Left ventricle myocardium inferior (tissue), 1 donor: ENCODE measurements around the gene THSD4. TPM values are rescaled to one million over a fixed set of nuclear protein-coding genes. Genes with fewer than 3 reads are reported as not detected.

Source experiments
- DNase-seq: peaks from one replicate; pipeline ENCODE4 v3.0.0-alpha.2; 2020
- H3K27ac ChIP-seq: fragments of 200-600 bp; replicated peaks from 2 replicates; pipeline ENCODE4 v1.8.0; 2021
- H3K27me3 ChIP-seq: fragments of 200-600 bp; 2 replicates; pipeline ENCODE4 v1.8.0; 2021; ENCODE audit warnings: low read depth
- H3K36me3 ChIP-seq: fragments of 200-600 bp; 2 replicates; pipeline ENCODE4 v1.8.0; 2021
- H3K4me1 ChIP-seq: fragments of 200-600 bp; 2 replicates; pipeline ENCODE4 v1.8.0; 2021
- H3K4me3 ChIP-seq: fragments of 200-600 bp; 2 replicates; pipeline ENCODE4 v1.8.0; 2021; ENCODE audit warnings: mild to moderate bottlenecking, moderate library complexity
- H3K9me3 ChIP-seq: fragments of 200-600 bp; replicated peaks from 2 replicates; pipeline ENCODE4 v1.8.0; 2021
- intact Hi-C: fragments of 100-400 bp; cut with micrococcal nuclease; formaldehyde crosslinking; loops from one replicate; pipeline ENCODE4 v1.11.0; 2022
- total RNA-seq: library from RNA; stranded (reverse); fragmentation: NEBNext Ultra II Directional; extraction: Animal tissue kit (Norgen Biotek cat#: 25700); gene quantifications from one replicate; pipeline ENCODE4 v1.2.1, GENCODE V29; 2021
- TF ChIP-seq, protein P1 (sequence below): fragments of 200-600 bp; IDR thresholded peaks from 2 replicates; pipeline ENCODE4 v1.8.0; 2021; ENCODE audit warnings: antibody characterized with exemption, mild to moderate bottlenecking, borderline replicate concordance
- donor health status: DM: no; HTN: yes; CAD: no; lungs with severe emphysema.

The THSD4 gene
- total RNA-seq, 1 donor from 2014 or later, result 95.8 TPM

DNA sequence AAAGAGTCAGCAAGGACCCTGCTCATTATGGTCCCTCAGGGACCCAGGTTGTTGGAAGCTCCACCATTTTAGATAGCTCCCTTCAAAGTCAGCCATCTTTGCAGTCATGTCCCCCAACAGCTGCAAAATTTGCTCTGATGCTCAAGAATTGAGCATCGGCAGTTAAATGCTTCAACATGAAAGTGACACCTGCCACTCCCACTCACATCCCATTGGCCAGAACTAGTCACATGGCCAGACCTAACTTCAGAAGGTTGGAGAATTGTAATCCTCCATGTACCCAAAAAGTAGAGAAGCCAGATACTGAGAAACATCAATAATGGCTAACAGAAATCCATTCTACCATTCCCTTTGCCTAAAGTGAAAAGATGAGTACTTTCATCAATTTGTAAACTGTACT lies 523.6 kb downstream of the THSD4 start:
- H3K4me3 ChIP-seq, result no peak overlapping the region
- no peaks in the 10 kb centered on the region for H3K27me3 ChIP-seq
- intact Hi-C loops, result no loop called here
- no peaks in the 10 kb centered on the region for H3K36me3 ChIP-seq
- H3K27ac ChIP-seq, result no peak overlapping the region
- H3K9me3 ChIP-seq, result no peaks in the 10 kb centered on the region
- DNase-seq, result no peak
- peaks cover 12% of the 10 kb centered on the region for H3K4me1 ChIP-seq
- TF ChIP-seq, protein P1, sequence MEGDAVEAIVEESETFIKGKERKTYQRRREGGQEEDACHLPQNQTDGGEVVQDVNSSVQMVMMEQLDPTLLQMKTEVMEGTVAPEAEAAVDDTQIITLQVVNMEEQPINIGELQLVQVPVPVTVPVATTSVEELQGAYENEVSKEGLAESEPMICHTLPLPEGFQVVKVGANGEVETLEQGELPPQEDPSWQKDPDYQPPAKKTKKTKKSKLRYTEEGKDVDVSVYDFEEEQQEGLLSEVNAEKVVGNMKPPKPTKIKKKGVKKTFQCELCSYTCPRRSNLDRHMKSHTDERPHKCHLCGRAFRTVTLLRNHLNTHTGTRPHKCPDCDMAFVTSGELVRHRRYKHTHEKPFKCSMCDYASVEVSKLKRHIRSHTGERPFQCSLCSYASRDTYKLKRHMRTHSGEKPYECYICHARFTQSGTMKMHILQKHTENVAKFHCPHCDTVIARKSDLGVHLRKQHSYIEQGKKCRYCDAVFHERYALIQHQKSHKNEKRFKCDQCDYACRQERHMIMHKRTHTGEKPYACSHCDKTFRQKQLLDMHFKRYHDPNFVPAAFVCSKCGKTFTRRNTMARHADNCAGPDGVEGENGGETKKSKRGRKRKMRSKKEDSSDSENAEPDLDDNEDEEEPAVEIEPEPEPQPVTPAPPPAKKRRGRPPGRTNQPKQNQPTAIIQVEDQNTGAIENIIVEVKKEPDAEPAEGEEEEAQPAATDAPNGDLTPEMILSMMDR, result no peak

- no peaks in the 10 kb centered on the region for H3K9me3 ChIP-seq
- TF ChIP-seq, protein P1, result no peak
- DNase-seq, result no peak
- intact Hi-C loops, result no loop called here
- no peak overlapping the region for H3K27ac ChIP-seq
- peaks cover 7% of the 10 kb centered on the region for H3K4me1 ChIP-seq
- H3K36me3 ChIP-seq, result no peaks in the 10 kb centered on the region
- H3K4me3 ChIP-seq, result no peak overlapping the region
- H3K27me3 ChIP-seq, result no peaks in the 10 kb centered on the region
Observed at GRCh38 chr15:71639471-71639870, 524.2 kb downstream of the THSD4 start.

DNA sequence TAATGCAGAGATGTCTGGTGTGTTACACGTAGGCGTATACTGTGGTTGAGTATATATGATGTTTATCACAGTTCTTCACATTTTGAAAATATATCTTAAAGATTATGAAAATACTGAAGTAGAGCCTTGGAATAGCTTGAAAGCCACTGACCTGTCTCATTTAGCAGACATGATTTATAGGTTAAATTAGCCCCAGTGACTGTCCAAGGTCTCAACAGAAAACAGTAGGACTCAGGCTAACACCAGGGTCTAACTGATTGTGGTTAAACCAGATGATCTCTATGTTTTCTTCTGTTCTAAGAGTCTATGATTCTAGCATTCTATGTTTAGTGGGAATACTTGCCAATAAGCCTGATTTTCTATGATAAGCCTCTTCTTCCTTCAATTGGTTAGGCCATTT lies 528.6 kb downstream of the THSD4 start:
- peaks cover 21% of the 10 kb centered on the region for H3K4me1 ChIP-seq
- H3K27me3 ChIP-seq, result no peaks in the 10 kb centered on the region
- intact Hi-C loops, result no loop called here
- TF ChIP-seq, protein P1, result no peak
- no peak overlapping the region for H3K4me3 ChIP-seq
- H3K27ac ChIP-seq, result no peak overlapping the region
- no peaks in the 10 kb centered on the region for H3K36me3 ChIP-seq
- DNase-seq, result no peak
- H3K9me3 ChIP-seq, result peaks cover 6% of the 10 kb centered on the region

GRCh38 chr15:71646767-71647486 lies 531.7 kb downstream of the THSD4 start:
- H3K27ac ChIP-seq, result peak overlapping the region; percentile 2
- TF ChIP-seq, protein P1, result no peak
- H3K4me1 ChIP-seq, result peaks cover 26% of the 10 kb centered on the region
- DNase-seq, result no peak
- no peak overlapping the region for H3K4me3 ChIP-seq
- peaks cover 6% of the 10 kb centered on the region for H3K9me3 ChIP-seq
- intact Hi-C loops, result no loop called here
- no peaks in the 10 kb centered on the region for H3K36me3 ChIP-seq
- H3K27me3 ChIP-seq, result no peaks in the 10 kb centered on the region

DNA sequence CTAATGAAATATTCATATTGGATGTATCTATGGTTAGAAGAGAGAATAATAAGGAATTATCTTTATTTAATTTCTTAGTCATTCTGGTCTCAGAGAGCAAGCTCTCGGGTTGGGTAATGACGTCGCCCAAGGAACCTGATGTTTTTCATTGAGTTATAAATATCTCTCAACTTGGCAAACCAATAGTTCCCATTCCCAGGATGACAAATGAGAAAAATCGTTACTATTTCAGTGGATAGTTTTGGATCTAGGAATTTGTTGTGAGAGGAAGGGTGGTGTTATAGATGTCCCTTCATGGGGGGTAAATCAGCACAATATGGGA lies 532.2 kb downstream of the THSD4 start:
- H3K9me3 ChIP-seq, result peaks cover 6% of the 10 kb centered on the region
- no peaks in the 10 kb centered on the region for H3K36me3 ChIP-seq
- H3K27me3 ChIP-seq, result no peaks in the 10 kb centered on the region
- H3K4me1 ChIP-seq, result peaks cover 31% of the 10 kb centered on the region
- intact Hi-C loops, result no loop called here
- TF ChIP-seq, protein P1, result no peak
- peak overlapping the region; percentile 2 for H3K27ac ChIP-seq
- no peak overlapping the region for H3K4me3 ChIP-seq
- DNase-seq, result no peak

DNA sequence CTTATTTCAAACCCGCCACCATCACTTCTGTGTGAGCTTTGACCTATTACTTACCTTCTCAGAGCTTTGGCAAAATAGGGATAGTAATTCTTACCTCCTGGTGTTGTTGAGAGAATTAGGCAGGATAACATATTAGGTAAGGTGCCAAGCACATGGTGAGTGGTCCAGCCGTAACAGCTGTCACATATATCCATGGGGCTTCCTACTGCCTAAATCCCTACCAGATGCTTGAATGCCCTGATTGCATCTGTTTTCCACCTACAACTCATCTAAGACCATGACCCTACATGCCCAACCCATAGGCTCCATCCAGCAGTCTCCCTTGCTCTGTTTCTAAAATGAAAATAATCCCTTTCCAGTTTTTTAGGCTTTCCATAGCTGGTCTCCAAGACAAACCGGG lies 532.8 kb downstream of the THSD4 start:
- Histone ChIP-seq H3K27me3 (no peaks in the 10 kb centered on the region), H3K4me1 (peaks cover 38% of the 10 kb centered on the region), H3K4me3 (no peak overlapping the region), H3K27ac (no peak overlapping the region), H3K36me3 (no peaks in the 10 kb centered on the region), H3K9me3 (peaks cover 6% of the 10 kb centered on the region)
- TF ChIP-seq, protein P1, result no peak
- intact Hi-C loops, result no loop called here
- no peak for DNase-seq
